Measurements from ENCODE around the gene LCN15. TPM values are rescaled to one million over a fixed set of nuclear protein-coding genes. Genes with fewer than 3 reads are reported as not detected.

LCN15 gene
- total and polyA plus RNA-seq, 2 of the 13 experiments (the other 11 are each of a cell fraction or from before 2014, with no cell fraction given) = 1.3 to 53.7 TPM

DNA sequence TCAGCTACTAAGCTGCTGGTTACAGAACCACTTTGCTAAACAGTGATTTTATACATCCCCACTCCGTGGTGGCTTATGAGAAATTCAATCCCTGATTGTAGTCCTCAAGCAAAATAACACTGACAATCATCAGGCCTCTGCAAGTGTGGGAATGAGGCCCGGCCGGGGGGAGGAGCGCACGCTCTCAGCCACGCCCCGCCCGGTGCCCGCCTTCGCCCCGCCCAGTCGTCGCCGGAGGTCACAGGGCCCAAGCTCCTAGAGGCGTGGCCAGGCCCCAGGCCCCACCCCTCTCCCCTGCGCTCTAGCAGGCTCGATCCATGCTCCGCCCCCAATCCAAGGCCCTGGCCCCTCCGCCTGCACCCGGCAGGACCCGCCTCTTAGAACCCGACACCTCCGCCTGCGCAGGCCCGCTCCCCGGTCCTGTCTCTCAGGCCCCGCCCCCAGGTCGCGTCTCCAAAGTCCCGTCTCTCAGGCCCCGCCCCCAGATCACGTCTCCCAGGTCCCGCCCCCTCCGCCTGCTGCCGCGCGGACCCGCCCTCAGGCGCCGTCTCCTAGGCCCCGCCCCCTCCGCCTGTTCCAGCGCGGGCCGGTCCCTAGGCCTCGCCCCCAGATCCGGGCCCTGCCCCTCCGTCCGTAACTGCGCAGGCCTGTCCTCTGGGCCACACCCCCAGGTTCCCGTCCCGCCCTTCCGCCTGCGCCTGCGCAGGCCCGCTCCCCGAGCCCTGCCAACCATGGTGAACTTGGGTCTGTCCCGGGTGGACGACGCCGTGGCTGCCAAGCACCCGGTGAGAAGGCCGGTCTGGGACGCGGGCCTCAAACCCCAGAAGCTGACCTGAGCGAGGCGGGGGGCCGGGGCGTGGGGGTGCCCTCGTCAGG lies 26.6 kb upstream of the LCN15 start, which contains the start of gene TMEM141 (continued):
- TF ChIP-seq, protein P1, sequence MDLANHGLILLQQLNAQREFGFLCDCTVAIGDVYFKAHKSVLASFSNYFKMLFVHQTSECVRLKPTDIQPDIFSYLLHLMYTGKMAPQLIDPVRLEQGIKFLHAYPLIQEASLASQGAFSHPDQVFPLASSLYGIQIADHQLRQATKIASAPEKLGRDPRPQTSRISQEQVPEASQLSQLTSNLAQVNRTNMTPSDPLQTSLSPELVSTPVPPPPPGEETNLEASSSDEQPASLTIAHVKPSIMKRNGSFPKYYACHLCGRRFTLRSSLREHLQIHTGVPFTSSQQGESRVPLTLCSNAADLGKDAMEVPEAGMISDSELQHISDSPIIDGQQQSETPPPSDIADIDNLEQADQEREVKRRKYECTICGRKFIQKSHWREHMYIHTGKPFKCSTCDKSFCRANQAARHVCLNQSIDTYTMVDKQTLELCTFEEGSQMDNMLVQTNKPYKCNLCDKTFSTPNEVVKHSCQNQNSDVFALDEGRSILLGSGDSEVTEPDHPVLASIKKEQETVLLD (CRISPR knock-in tag; IDR thresholded peaks at IDR 0.05; ENCODE audit: low read depth) = 0 out of 2 replicates have a peak, but pooled peaks have one; percentile 27
- no peak for TF ChIP-seq CHD4 (IDR thresholded peaks at IDR 0.05; ENCODE audit: borderline replicate concordance, low read length)
- TF ChIP-seq, protein P2, sequence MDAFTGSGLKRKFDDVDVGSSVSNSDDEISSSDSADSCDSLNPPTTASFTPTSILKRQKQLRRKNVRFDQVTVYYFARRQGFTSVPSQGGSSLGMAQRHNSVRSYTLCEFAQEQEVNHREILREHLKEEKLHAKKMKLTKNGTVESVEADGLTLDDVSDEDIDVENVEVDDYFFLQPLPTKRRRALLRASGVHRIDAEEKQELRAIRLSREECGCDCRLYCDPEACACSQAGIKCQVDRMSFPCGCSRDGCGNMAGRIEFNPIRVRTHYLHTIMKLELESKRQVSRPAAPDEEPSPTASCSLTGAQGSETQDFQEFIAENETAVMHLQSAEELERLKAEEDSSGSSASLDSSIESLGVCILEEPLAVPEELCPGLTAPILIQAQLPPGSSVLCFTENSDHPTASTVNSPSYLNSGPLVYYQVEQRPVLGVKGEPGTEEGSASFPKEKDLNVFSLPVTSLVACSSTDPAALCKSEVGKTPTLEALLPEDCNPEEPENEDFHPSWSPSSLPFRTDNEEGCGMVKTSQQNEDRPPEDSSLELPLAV (CRISPR knock-in tag; conservative IDR thresholded peaks at IDR 0.05; ENCODE audit: low read depth) = no peak
- TF ChIP-seq, protein P3, sequence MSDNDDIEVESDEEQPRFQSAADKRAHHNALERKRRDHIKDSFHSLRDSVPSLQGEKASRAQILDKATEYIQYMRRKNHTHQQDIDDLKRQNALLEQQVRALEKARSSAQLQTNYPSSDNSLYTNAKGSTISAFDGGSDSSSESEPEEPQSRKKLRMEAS (IDR thresholded peaks at IDR 0.05) = no peak
- TF ChIP-seq PPARG (CRISPR knock-in tag; conservative IDR thresholded peaks at IDR 0.05) = 0 out of 2 replicates have a peak, but pooled peaks have one; percentile 24
- TF ChIP-seq, protein P4, sequence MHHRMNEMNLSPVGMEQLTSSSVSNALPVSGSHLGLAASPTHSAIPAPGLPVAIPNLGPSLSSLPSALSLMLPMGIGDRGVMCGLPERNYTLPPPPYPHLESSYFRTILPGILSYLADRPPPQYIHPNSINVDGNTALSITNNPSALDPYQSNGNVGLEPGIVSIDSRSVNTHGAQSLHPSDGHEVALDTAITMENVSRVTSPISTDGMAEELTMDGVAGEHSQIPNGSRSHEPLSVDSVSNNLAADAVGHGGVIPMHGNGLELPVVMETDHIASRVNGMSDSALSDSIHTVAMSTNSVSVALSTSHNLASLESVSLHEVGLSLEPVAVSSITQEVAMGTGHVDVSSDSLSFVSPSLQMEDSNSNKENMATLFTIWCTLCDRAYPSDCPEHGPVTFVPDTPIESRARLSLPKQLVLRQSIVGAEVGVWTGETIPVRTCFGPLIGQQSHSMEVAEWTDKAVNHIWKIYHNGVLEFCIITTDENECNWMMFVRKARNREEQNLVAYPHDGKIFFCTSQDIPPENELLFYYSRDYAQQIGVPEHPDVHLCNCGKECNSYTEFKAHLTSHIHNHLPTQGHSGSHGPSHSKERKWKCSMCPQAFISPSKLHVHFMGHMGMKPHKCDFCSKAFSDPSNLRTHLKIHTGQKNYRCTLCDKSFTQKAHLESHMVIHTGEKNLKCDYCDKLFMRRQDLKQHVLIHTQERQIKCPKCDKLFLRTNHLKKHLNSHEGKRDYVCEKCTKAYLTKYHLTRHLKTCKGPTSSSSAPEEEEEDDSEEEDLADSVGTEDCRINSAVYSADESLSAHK (CRISPR knock-in tag; IDR thresholded peaks at IDR 0.05; ENCODE audit: borderline replicate concordance) = no peak
- no peak for TF ChIP-seq ZFP36L2 (CRISPR knock-in tag; IDR thresholded peaks at IDR 0.05)
- no peak; the same call in 1 of the 2 replicates for TF ChIP-seq ZNF160 (CRISPR knock-in tag; IDR thresholded peaks at IDR 0.05)
- TF ChIP-seq MIER2 (CRISPR knock-in tag; IDR thresholded peaks at IDR 0.05) = peak; percentile 9; the same call in 1 of the 2 replicates
- TF ChIP-seq MTF1 (CRISPR knock-in tag; IDR thresholded peaks at IDR 0.05) = no peak
- TF ChIP-seq, protein P5, sequence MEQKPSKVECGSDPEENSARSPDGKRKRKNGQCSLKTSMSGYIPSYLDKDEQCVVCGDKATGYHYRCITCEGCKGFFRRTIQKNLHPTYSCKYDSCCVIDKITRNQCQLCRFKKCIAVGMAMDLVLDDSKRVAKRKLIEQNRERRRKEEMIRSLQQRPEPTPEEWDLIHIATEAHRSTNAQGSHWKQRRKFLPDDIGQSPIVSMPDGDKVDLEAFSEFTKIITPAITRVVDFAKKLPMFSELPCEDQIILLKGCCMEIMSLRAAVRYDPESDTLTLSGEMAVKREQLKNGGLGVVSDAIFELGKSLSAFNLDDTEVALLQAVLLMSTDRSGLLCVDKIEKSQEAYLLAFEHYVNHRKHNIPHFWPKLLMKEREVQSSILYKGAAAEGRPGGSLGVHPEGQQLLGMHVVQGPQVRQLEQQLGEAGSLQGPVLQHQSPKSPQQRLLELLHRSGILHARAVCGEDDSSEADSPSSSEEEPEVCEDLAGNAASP (CRISPR knock-in tag; IDR thresholded peaks at IDR 0.05; ENCODE audit: borderline replicate concordance) = no peak; the same call in 1 of the 2 replicates
- peak; percentile 52; the same call in 1 of the 2 replicates for TF ChIP-seq NKX3-1 (CRISPR knock-in tag; IDR thresholded peaks at IDR 0.05)
- TF ChIP-seq SOX5 (CRISPR knock-in tag; IDR thresholded peaks at IDR 0.05; ENCODE audit: borderline replicate concordance) = no peak
- peak; percentile 44; the same call in 1 of the 2 replicates for TF ChIP-seq NFKB2 (CRISPR knock-in tag; IDR thresholded peaks at IDR 0.05; ENCODE audit: borderline replicate concordance)
- TF ChIP-seq, protein P6, sequence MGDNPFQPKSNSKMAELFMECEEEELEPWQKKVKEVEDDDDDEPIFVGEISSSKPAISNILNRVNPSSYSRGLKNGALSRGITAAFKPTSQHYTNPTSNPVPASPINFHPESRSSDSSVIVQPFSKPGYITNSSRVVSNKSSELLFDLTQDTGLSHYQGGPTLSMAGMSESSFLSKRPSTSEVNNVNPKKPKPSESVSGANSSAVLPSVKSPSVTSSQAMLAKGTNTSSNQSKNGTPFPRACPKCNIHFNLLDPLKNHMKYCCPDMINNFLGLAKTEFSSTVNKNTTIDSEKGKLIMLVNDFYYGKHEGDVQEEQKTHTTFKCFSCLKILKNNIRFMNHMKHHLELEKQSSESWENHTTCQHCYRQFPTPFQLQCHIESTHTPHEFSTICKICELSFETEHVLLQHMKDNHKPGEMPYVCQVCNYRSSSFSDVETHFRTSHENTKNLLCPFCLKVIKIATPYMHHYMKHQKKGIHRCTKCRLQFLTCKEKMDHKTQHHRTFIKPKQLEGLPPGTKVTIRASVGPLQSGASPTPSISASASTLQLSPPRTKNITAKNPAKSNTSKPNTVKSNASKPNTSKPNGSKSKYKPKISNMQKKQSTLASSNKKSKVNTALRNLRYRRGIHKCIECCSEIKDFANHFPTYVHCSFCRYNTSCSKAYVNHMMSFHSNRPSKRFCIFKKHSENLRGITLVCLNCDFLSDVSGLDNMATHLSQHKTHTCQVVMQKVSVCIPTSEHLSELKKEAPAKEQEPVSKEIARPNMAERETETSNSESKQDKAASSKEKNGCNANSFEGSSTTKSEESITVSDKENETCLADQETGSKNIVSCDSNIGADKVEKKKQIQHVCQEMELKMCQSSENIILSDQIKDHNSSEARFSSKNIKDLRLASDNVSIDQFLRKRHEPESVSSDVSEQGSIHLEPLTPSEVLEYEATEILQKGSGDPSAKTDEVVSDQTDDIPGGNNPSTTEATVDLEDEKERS (CRISPR knock-in tag; IDR thresholded peaks at IDR 0.05) = 0 out of 2 replicates have a peak, but pooled peaks have one; percentile 26
- no peak for TF ChIP-seq PHF5A (CRISPR knock-in tag; IDR thresholded peaks at IDR 0.05; ENCODE audit: low read depth, unreplicated experiment)
